ENCODE results near the gene MELTF.

MELTF gene

GRCh38 chr3:197027896-197028727 is 1.5 kb downstream of the MELTF start (continued):
- TF ChIP-seq TSHZ2 (CRISPR knock-in tag; IDR thresholded peaks at IDR 0.05) (no peak), TCF4 (CRISPR knock-in tag; IDR thresholded peaks at IDR 0.05; ENCODE audit: borderline replicate concordance) (no peak), GLIS3 (CRISPR knock-in tag; IDR thresholded peaks at IDR 0.05) (no peak)
- TF ChIP-seq, protein P1, sequence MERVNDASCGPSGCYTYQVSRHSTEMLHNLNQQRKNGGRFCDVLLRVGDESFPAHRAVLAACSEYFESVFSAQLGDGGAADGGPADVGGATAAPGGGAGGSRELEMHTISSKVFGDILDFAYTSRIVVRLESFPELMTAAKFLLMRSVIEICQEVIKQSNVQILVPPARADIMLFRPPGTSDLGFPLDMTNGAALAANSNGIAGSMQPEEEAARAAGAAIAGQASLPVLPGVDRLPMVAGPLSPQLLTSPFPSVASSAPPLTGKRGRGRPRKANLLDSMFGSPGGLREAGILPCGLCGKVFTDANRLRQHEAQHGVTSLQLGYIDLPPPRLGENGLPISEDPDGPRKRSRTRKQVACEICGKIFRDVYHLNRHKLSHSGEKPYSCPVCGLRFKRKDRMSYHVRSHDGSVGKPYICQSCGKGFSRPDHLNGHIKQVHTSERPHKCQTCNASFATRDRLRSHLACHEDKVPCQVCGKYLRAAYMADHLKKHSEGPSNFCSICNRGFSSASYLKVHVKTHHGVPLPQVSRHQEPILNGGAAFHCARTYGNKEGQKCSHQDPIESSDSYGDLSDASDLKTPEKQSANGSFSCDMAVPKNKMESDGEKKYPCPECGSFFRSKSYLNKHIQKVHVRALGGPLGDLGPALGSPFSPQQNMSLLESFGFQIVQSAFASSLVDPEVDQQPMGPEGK (CRISPR knock-in tag; IDR thresholded peaks at IDR 0.05; ENCODE audit: borderline replicate concordance): no peak

GRCh38 chr3:197027151-197027895 is 2.3 kb downstream of the MELTF start:
- ATAC-seq: no peak

More at GRCh38 chr3:197027151-197027895, 2.3 kb downstream of the MELTF start:
- TF ChIP-seq RARB (CRISPR knock-in tag; IDR thresholded peaks at IDR 0.05) (no peak), GLIS3 (CRISPR knock-in tag; IDR thresholded peaks at IDR 0.05) (no peak), TSHZ2 (CRISPR knock-in tag; IDR thresholded peaks at IDR 0.05) (no peak), CREB5 (CRISPR knock-in tag; IDR thresholded peaks at IDR 0.05; ENCODE audit: low read depth) (no peak), CSRNP3 (CRISPR knock-in tag; IDR thresholded peaks at IDR 0.05) (no peak), ZC3H10 (CRISPR knock-in tag; IDR thresholded peaks at IDR 0.05) (no peak), ARNTL (CRISPR knock-in tag; IDR thresholded peaks at IDR 0.05; ENCODE audit: borderline replicate concordance, low read depth) (no peak)
- TF ChIP-seq, protein P1 (CRISPR knock-in tag; IDR thresholded peaks at IDR 0.05; ENCODE audit: borderline replicate concordance): no peak
